GM12872 (cell line): ENCODE measurements around the gene ARHGAP15.

Experiments
- TF ChIP-seq, protein P1 (sequence below): IDR thresholded peaks from 3 replicates; pipeline ENCODE4 v1.5.1; 2011; ENCODE audit warnings: low read depth, mild to moderate bottlenecking, low read length, moderate library complexity; ENCODE audit not compliant: insufficient read depth

ARHGAP15 gene

DNA sequence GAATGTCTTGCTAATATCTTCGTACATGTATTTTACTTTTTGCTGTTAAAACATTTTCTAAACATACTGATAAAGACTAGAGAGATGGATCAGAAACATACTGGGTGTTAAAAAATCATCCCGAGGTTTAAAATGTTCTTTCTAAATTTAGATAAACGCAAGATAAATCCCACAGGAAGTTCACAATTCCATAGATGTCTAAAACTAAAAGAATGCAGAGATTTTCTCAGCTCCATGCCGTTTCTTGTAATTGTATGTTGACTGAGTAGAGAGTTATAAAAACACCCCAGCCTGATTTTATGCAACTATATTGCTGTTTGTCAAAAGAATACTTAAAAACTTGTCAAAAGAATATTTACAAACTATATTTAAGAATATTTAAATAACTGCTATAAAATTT is 455.7 kb downstream of the ARHGAP15 start:
- TF ChIP-seq, protein P1, sequence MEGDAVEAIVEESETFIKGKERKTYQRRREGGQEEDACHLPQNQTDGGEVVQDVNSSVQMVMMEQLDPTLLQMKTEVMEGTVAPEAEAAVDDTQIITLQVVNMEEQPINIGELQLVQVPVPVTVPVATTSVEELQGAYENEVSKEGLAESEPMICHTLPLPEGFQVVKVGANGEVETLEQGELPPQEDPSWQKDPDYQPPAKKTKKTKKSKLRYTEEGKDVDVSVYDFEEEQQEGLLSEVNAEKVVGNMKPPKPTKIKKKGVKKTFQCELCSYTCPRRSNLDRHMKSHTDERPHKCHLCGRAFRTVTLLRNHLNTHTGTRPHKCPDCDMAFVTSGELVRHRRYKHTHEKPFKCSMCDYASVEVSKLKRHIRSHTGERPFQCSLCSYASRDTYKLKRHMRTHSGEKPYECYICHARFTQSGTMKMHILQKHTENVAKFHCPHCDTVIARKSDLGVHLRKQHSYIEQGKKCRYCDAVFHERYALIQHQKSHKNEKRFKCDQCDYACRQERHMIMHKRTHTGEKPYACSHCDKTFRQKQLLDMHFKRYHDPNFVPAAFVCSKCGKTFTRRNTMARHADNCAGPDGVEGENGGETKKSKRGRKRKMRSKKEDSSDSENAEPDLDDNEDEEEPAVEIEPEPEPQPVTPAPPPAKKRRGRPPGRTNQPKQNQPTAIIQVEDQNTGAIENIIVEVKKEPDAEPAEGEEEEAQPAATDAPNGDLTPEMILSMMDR = no peak

- TF ChIP-seq, protein P1 = no peak
Measured at GRCh38 chr2:143586119-143586518, 456.9 kb downstream of the ARHGAP15 start.

DNA sequence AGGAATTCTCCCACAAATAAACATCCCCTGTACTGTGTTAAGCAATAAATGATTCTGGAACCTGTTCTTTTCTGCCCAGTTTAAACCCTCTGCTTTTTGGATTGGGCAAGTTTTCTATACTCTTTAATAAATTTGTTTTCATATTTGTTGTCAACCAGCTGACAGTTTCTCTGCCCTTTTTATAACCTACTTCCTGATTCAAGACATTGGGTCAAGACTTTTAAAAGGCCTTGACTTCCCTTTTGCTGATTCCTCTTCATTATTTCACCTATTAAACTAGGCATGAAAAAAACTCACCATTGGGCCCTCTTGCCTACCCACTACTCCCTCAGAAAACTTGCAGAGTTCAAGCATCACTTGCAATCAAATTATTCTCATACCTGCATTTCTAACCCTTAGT is 459.5 kb downstream of the ARHGAP15 start:
- TF ChIP-seq, protein P1 = no peak

- TF ChIP-seq, protein P1 = no peak
Measured at GRCh38 chr2:143594161-143594560, 464.9 kb downstream of the ARHGAP15 start.

GRCh38 chr2:143594745-143595144 is 465.5 kb downstream of the ARHGAP15 start:
- TF ChIP-seq, protein P1 = no peak

- TF ChIP-seq, protein P1 = no peak
Measured at GRCh38 chr2:143600116-143600515, 470.9 kb downstream of the ARHGAP15 start.

GRCh38 chr2:143601828-143602227 is 472.6 kb downstream of the ARHGAP15 start:
- TF ChIP-seq, protein P1 = no peak

DNA sequence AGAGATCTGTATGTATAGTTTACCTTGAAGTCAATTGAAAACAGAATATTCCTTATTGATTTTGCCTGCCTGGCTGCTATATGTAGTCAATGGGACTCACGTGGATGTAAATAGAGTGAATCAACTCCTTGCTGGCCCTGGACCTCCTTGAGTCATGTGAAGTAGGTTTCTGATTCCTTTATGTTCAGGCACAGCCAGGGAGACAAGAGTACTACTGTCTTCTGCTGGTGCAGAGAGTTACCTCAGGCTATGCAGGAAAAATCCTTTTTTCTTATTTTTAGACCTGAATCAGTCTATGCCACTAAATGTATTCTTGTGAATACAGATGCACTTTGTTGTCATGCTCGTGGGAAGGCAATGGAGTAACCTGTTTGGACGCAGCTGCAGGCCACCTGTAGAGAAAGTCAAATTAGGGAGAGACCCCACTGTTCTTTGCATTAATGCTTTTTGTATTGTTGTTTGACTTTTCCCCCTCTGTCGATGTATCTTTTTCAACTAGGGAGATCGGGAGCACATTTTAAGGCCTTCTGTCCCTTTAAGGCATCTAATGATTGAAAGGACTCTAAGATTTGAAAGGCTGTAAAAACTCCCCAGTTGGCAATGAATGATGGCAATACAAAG is 473.9 kb downstream of the ARHGAP15 start:
- TF ChIP-seq, protein P1 = no peak
